NT2/D1 (cell line): ENCODE results near the gene RHBDL1.

Source experiments
- SUZ12 ChIP-seq: IDR thresholded peaks from 2 replicates; pipeline ENCODE4 v1.6.1; 2011; ENCODE audit not compliant: insufficient read length, insufficient read depth; ENCODE audit errors: extremely low read depth
- YY1 ChIP-seq: IDR thresholded peaks from 2 replicates; pipeline ENCODE4 v1.6.1; 2011; ENCODE audit not compliant: insufficient read length, insufficient read depth
- ZNF274 ChIP-seq: IDR thresholded peaks from 2 replicates; pipeline ENCODE4 v1.6.1; 2011; ENCODE audit warnings: mild to moderate bottlenecking, low read depth, low read length

DNA sequence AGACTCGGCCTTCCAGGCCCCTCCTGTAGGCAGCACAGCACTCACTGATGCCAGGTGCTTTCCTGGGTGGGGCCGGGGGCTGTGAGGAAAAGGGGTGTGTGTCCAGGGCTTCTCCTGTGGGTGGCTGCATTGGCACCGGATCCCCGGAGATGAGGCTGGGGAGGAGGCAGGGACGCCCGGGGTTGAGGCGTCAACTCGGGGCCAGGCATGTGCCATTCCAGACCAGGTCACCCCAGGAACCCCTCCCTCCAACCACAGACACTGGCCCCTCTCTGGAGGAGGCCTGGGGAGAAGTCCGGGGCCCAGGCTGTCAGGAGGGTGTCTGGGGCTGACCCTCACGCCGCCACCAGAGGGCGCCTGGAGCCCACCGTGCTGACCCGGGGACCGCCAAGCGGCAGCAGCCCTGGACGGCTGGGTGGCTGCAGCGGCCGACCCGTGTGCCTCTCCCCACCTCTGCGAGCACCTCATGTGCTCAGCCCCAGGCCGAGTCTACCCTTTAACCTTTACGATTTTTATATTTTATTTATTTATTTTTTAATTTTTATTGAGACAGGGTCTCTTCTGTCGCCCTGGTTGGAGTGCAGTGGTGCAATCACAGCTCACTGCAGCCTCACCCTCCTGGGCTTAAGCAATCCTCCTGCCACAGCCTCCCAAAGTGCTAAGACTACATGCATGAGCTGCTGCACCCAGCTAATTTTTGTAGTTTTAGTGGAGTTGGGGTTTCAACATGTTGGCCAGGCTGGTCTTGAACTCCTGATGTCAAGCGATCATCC is 36.3 kb downstream of the RHBDL1 start:
- TF ChIP-seq ZNF274 (no peak), YY1 (no peak), SUZ12 (no peak)
